Heart left ventricle (tissue), 16 donors: ENCODE data around the gene AGFG2. TPM values are rescaled to one million over a fixed set of nuclear protein-coding genes. Genes with fewer than 3 reads are reported as not detected.

Experiments used
- ATAC-seq, 4 donors: fragments of 200-7000 bp; cut with Tn5 transposase; one replicate each; pipeline ENCODE4 v1.9.1; 2020 to 2022; ENCODE audit warnings: moderate library complexity in 4 of 4, mild to moderate bottlenecking in 3 of 4, moderate number of reproducible peaks in 1 of 4
- DNase-seq, 5 donors: peaks; one replicate each; pipeline ENCODE4 v3.0.0-alpha.2; 2020
- H3K27ac ChIP-seq, 12 donors: fragments of 200-600 bp; sonication (generic) in 4 of 12; one replicate each; pipeline versions ENCODE4 v1.5.0 to v1.8.0; 2016 to 2022; ENCODE audit warnings: mild to moderate bottlenecking in 2 of 12
- H3K27me3 ChIP-seq, 9 donors: fragments of 200-600 bp; sonication (generic) in 2 of 9; one replicate each; pipeline versions ENCODE4 v1.5.1 to v1.8.0; 2016 to 2022; ENCODE audit warnings: mild to moderate bottlenecking in 3 of 9
- H3K36me3 ChIP-seq, 9 donors: fragments of 200-600 bp; sonication (generic) in 2 of 9; one replicate each; pipeline versions ENCODE4 v1.5.0 to v1.8.0; 2018 to 2022; ENCODE audit warnings: mild to moderate bottlenecking in 2 of 9
- H3K4me1 ChIP-seq, 12 donors: fragments of 200-600 bp; sonication (generic) in 4 of 12; one replicate each; pipeline versions ENCODE4 v1.5.0 to v1.8.0; 2016 to 2022; ENCODE audit warnings: mild to moderate bottlenecking in 3 of 12
- H3K4me3 ChIP-seq, 12 donors: fragments of 200-600 bp; sonication (generic) in 4 of 12; one replicate each; pipeline versions ENCODE4 v1.5.0 to v1.8.0; 2017 to 2022; ENCODE audit warnings: mild to moderate bottlenecking in 9 of 12, moderate library complexity in 4 of 12
- H3K9me3 ChIP-seq, 12 donors: fragments of 200-600 bp; sonication (generic) in 4 of 12; one replicate each; pipeline versions ENCODE4 v1.5.0 to v1.8.0; 2016 to 2022; ENCODE audit warnings: mild to moderate bottlenecking in 1 of 12
- CTCF ChIP-seq, 12 donors: fragments of 200-600 bp; sonication (generic) in 4 of 12; IDR thresholded peaks; one replicate each; pipeline versions ENCODE4 v1.5.0 to v1.8.0; 2018 to 2022; ENCODE audit warnings: antibody characterized with exemption in 12 of 12, mild to moderate bottlenecking in 5 of 12
- POLR2A ChIP-seq, 2 donors: fragments of 450-650 bp; IDR thresholded peaks; one replicate each; pipeline ENCODE4 v1.6.1; 2017; ENCODE audit warnings: antibody characterized with exemption in 2 of 2, mild to moderate bottlenecking in 2 of 2, moderate library complexity in 2 of 2
- WGBS, 4 donors: extraction: QIAGEN DNeasy Blood & Tissue Kit in 2 of 4; methylation state at CpG; one replicate each; pipeline versions ENCODE4 v1.1.5 to v1.1.7; 2013 to 2018; 5-methylcytosine and 5-hydroxymethylcytosine counted together
- intact Hi-C, 10 donors: fragments of 100-400 bp; cut with DNase I; formaldehyde crosslinking; loops; one replicate each; pipeline versions ENCODE4 v1.11.1 to v1.14.2; 2022
- polyA plus RNA-seq, 2 donors: library from polyadenylated mRNA; stranded (reverse); fragments of 200-250 nt; gene quantifications; one replicate each; pipeline ENCODE4 v1.2.3, GENCODE V29; 2013
- total RNA-seq, 9 donors: library from RNA; depleted of rRNA in 2 of 9; stranded (reverse); fragments of >200 nt in 2 of 9; fragmentation: NEBNext Ultra II Directional in 3 of 9; extraction: Animal tissue kit (Norgen Biotek cat#: 25700) in 3 of 9; gene quantifications; one replicate each; pipeline versions ENCODE4 v1.1.0 to v1.2.4, GENCODE V29; 2016 to 2023
- donor health status: ischemic (EF 13 %, LVEDD 7.1; RV severe dilation, severe dysfunction).
- donor health status: healthy with polysubstance abuse.
- donor health status: DM: no; HTN: yes; CAD: no.
- donor health status: DM: no; HTN: no; CAD: no.
- donor health status: ischemic (EF 25% LVEDD 6.9; RV normal size, moderate dysfunction).
- donor health status: ischemic (EF 25% LVEDD 5.7; RV mildly dilated, moderate dysfunction).
- donor health status: healthy.
- donor health status: DM: yes; HTN: yes; CAD: no.
- donor health status: ischemic (EF 35%, LVEDD 5.7; RV mildly dilated, moderate dysfunction).
- donor health status: nonischemic (EF 11% LVEDD 7.7; RV severe dilation, severe dysfunction).
- donor health status: DM: yes; HTN: yes; CAD: no.
- donor health status: PGD.
- donor health status: ischemic (EF 29% LVEDD 5.4; RV normal size, mild dysfunction).
- donor health status: nonischemic (EF 23%, LVEDD 6.1; RV moderate dilation, normal function).

Gene AGFG2
- total and polyA plus RNA-seq, 11 donors: 12.5 to 36.9 (median 30.8) TPM

- Histone ChIP-seq H3K4me3 (no peak overlapping the region), H3K27me3 (no peaks in the 10 kb centered on the region), H3K27ac (no peak overlapping the region), H3K36me3 (no peaks in the 10 kb centered on the region), H3K4me1 (peaks cover 0 to 9% (median 0%) of the 10 kb centered on the region in 12 donors), H3K9me3 (no peaks in the 10 kb centered on the region)
- intact Hi-C loops: no loop called here
- no peak for DNase-seq
- no peak for ATAC-seq
- 85 to 93% (median 89%) methylated on average over 4 of the region's 4 CpGs for WGBS, 4 donors
- TF ChIP-seq CTCF (IDR thresholded peaks at IDR 0.05) (no peak), POLR2A (IDR thresholded peaks at IDR 0.05) (no peak)
Measured at GRCh38 chr7:100598425-100598824, 59.4 kb downstream of the AGFG2 start.

GRCh38 chr7:100599911-100600729, 61.1 kb downstream of the AGFG2 start:
- TF ChIP-seq POLR2A (IDR thresholded peaks at IDR 0.05) (no peak), CTCF (IDR thresholded peaks at IDR 0.05) (no peak)
- Histone ChIP-seq H3K9me3 (no peaks in the 10 kb centered on the region), H3K27ac (no peak overlapping the region), H3K4me1 (peaks cover 0 to 24% (median 6%) of the 10 kb centered on the region in 12 donors), H3K36me3 (no peaks in the 10 kb centered on the region), H3K4me3 (no peak overlapping the region), H3K27me3 (no peaks in the 10 kb centered on the region)
- ATAC-seq (no peak), DNase-seq (no peak)
- intact Hi-C loops: loop anchor here in 1 of 10 donors (5.0 kb wide), 1 partner anchor 92 kb away; the partner anchor contains the start of gene GIGYF1
- WGBS, 4 donors: 50 to 77% (median 74%) methylated on average over 12 to 18 of the region's 18 CpGs

GRCh38 chr7:100600730-100601038, 61.7 kb downstream of the AGFG2 start:
- H3K27ac ChIP-seq: no peak overlapping the region
- H3K36me3 ChIP-seq: no peaks in the 10 kb centered on the region
- DNase-seq: no peak
- TF ChIP-seq POLR2A (IDR thresholded peaks at IDR 0.05): no peak
- no peak for TF ChIP-seq CTCF (IDR thresholded peaks at IDR 0.05)
- no peak overlapping the region for H3K4me3 ChIP-seq
- 77 to 93% (median 87%) methylated on average over 6 to 9 of the region's 9 CpGs for WGBS, 4 donors
- ATAC-seq: no peak
- intact Hi-C loops: loop anchor here in 1 of 10 donors (5.0 kb wide), 1 partner anchor 92 kb away; the partner anchor contains the start of gene GIGYF1
- H3K4me1 ChIP-seq: peaks cover 0 to 30% (median 10%) of the 10 kb centered on the region in 12 donors
- H3K27me3 ChIP-seq: no peaks in the 10 kb centered on the region
- no peaks in the 10 kb centered on the region for H3K9me3 ChIP-seq

- Histone ChIP-seq H3K4me3 (peak overlapping the region in 11 of 12 donors; percentile 48 to 96 (median 79)), H3K36me3 (no peaks in the 10 kb centered on the region), H3K9me3 (no peaks in the 10 kb centered on the region), H3K4me1 (peaks cover 0 to 34% (median 12%) of the 10 kb centered on the region in 12 donors), H3K27me3 (no peaks in the 10 kb centered on the region), H3K27ac (peak overlapping the region in 11 of 12 donors; percentile 44 to 90 (median 80))
- WGBS, 4 donors: 44 to 59% (median 50%) methylated on average over 16 to 21 of the region's 21 CpGs
- DNase-seq (peak; percentile 77 to 86 (median 82)), ATAC-seq (peak; percentile 14 to 65 (median 57))
- TF ChIP-seq POLR2A (IDR thresholded peaks at IDR 0.05) (no peak), CTCF (IDR thresholded peaks at IDR 0.05) (no peak)
- intact Hi-C loops: loop anchor here in 1 of 10 donors (5.0 kb wide), 1 partner anchor 89 kb away; the partner anchor contains the start of gene GIGYF1
Measured at GRCh38 chr7:100602889-100603725, 64.1 kb downstream of the AGFG2 start.
